Suprapubic skin (tissue), 3 donors: ENCODE data around the gene EIF3K.

Experiments used
- POLR2A ChIP-seq, 2 donors: fragments of 450-650 bp; IDR thresholded peaks; one replicate each; pipeline ENCODE4 v1.6.1; 2017; ENCODE audit warnings: antibody characterized with exemption in 2 of 2, mild to moderate bottlenecking in 2 of 2, moderate library complexity in 2 of 2
- TF ChIP-seq, protein P1 (sequence below), 2 donors: fragments of 200-600 bp in 1 of 2; fragments of 450-650 bp in 1 of 2; sonication (generic) in 1 of 2; IDR thresholded peaks; one replicate each; pipeline ENCODE4 v1.5.1; 2016 to 2019; ENCODE audit warnings: antibody characterized with exemption in 2 of 2, mild to moderate bottlenecking in 1 of 2, moderate library complexity in 1 of 2

DNA sequence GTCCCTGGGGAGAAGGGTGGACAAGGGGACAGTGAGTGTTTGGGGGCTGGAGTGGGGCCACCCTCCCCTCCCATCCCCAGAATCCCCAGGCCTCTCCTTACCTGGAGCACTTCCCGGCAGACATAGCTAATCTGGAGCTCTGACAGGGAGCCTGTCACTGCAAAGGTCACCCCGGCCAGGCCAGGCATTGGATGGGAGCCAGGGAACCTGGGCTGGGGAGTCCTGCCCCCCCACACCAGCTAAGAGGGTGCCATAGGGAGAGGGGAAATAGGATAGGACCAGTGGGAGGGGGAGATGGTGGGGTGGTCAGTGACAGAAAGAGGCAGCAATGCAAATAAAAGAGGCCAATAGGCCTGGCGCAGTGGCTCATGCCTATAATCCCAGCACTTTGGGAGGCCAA is 4.7 kb upstream of the EIF3K start:
- no peak for TF ChIP-seq POLR2A (IDR thresholded peaks at IDR 0.05)
- TF ChIP-seq, protein P1, sequence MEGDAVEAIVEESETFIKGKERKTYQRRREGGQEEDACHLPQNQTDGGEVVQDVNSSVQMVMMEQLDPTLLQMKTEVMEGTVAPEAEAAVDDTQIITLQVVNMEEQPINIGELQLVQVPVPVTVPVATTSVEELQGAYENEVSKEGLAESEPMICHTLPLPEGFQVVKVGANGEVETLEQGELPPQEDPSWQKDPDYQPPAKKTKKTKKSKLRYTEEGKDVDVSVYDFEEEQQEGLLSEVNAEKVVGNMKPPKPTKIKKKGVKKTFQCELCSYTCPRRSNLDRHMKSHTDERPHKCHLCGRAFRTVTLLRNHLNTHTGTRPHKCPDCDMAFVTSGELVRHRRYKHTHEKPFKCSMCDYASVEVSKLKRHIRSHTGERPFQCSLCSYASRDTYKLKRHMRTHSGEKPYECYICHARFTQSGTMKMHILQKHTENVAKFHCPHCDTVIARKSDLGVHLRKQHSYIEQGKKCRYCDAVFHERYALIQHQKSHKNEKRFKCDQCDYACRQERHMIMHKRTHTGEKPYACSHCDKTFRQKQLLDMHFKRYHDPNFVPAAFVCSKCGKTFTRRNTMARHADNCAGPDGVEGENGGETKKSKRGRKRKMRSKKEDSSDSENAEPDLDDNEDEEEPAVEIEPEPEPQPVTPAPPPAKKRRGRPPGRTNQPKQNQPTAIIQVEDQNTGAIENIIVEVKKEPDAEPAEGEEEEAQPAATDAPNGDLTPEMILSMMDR (IDR thresholded peaks at IDR 0.05): no peak
